B cell (primary cell): ENCODE data around the gene FARP1. TPM values are rescaled to one million over a fixed set of nuclear protein-coding genes. Genes with fewer than 3 reads are reported as not detected.

Experiments
- ATAC-seq: fragments of 200-7000 bp; cut with Tn5 transposase; one replicate; pipeline ENCODE4 v1.10.0; 2021; ENCODE audit warnings: low read depth, mild to moderate bottlenecking, moderate number of reproducible peaks, moderate library complexity
- CTCF ChIA-PET: fragments of 350-600 bp; sonication (Branson Sonifier 250); formaldehyde crosslinking; loops from one replicate; lab custom pipeline; 2021; ENCODE audit warnings: antibody characterized with exemption, inconsistent platforms; lab: Charles Lee
- POLR2A ChIA-PET: fragments of 350-600 bp; sonication (Branson Sonifier 250); formaldehyde crosslinking; loops from one replicate; lab custom pipeline; 2021; ENCODE audit warnings: antibody characterized with exemption; lab: Charles Lee
- DNase-seq: peaks from one replicate; pipeline ENCODE4 v3.0.0; 2013
- H2AFZ ChIP-seq: 2 replicates; pipeline ENCODE4 v1.6.1; 2012; ENCODE audit warnings: mild to moderate bottlenecking, low read depth, low read length; ENCODE audit not compliant: insufficient read depth, poor library complexity, severe bottlenecking
- H3K27ac ChIP-seq, 2 donors: 1 replicate in 1 of 2; 2 replicates in 1 of 2; pipeline ENCODE4 v1.5.1; 2012 to 2013; ENCODE audit warnings: low read length in 2 of 2, mild to moderate bottlenecking in 2 of 2, moderate library complexity in 1 of 2
- H3K27me3 ChIP-seq, 4 experiments: fragments of 200-600 bp in 1 of 4; sonication (generic) in 1 of 4; replicated peaks in 1 of 4; 1 replicate in 2 of 4; 2 replicates in 2 of 4; pipeline versions ENCODE4 v1.6.1 to v1.7.0; 2013 to 2016; ENCODE audit warnings: low read length in 3 of 4, mild to moderate bottlenecking in 2 of 4, mixed read lengths in 1 of 4, moderate library complexity in 1 of 4; ENCODE audit not compliant: insufficient read depth in 4 of 4, control insufficient read depth in 3 of 4; ENCODE audit errors: control extremely low read depth in 1 of 4
- H3K36me3 ChIP-seq, 2 experiments: replicated peaks in 1 of 2; 1 replicate in 1 of 2; 2 replicates in 1 of 2; pipeline versions ENCODE4 v1.6.1 to v1.7.1; 2013; ENCODE audit warnings: low read length in 1 of 2; ENCODE audit not compliant: insufficient read depth in 2 of 2, control insufficient read depth in 1 of 2; ENCODE audit errors: control extremely low read depth in 1 of 2, extremely low read depth in 1 of 2
- H3K4me1 ChIP-seq, 2 donors: fragments of 200-600 bp in 1 of 2; sonication (generic) in 1 of 2; 1 replicate in 1 of 2; 2 replicates in 1 of 2; pipeline versions ENCODE4 v1.5.1 to v1.6.1; 2013 to 2017; ENCODE audit warnings: low read length in 2 of 2; ENCODE audit not compliant: control insufficient read depth in 2 of 2, insufficient read depth in 2 of 2
- H3K4me2 ChIP-seq: replicated peaks from 2 replicates; pipeline ENCODE3; 2012; ENCODE audit warnings: mild to moderate bottlenecking, low read depth, low read length; ENCODE audit not compliant: poor library complexity, severe bottlenecking
- H3K4me3 ChIP-seq, 5 experiments: fragments of 200-600 bp in 1 of 5; sonication (generic) in 1 of 5; 1 replicate in 3 of 5; 2 replicates in 2 of 5; pipeline versions ENCODE4 v1.5.1 to v1.7.0; 2011 to 2016; ENCODE audit warnings: low read length in 4 of 5, mild to moderate bottlenecking in 4 of 5, low read depth in 2 of 5, control low read depth in 1 of 5, moderate library complexity in 1 of 5; ENCODE audit not compliant: insufficient read depth in 1 of 5; ENCODE audit errors: control extremely low read depth in 1 of 5, extremely low read depth in 1 of 5
- H3K79me2 ChIP-seq: fragments of 200-600 bp; sonication (generic); one replicate; pipeline ENCODE4 v1.6.0; 2016; ENCODE audit warnings: low read length; ENCODE audit not compliant: control insufficient read depth, insufficient read depth
- H3K9ac ChIP-seq: fragments of 200-600 bp; sonication (generic); 2 replicates; pipeline ENCODE4 v1.6.1; 2017; ENCODE audit warnings: mild to moderate bottlenecking, low read length, moderate library complexity
- H3K9me3 ChIP-seq, 3 donors: one replicate each; pipeline versions ENCODE4 v1.6.1 to v1.7.1; 2013; ENCODE audit warnings: low read length in 2 of 3; ENCODE audit not compliant: control insufficient read depth in 2 of 3, insufficient read depth in 1 of 3; ENCODE audit errors: control extremely low read depth in 1 of 3
- H4K20me1 ChIP-seq: 2 replicates; pipeline ENCODE4 v1.6.0; 2012; ENCODE audit warnings: mild to moderate bottlenecking, low read length; ENCODE audit not compliant: insufficient read depth, control insufficient read depth, poor library complexity, severe bottlenecking
- H3K27ac Mint-ChIP-seq: one replicate; pipeline ENCODE4 v1.8.0; 2021; ENCODE audit warnings: mixed read lengths
- H3K27me3 Mint-ChIP-seq: one replicate; pipeline ENCODE4 v1.8.0; 2021; ENCODE audit warnings: mixed read lengths
- H3K4me1 Mint-ChIP-seq: one replicate; pipeline ENCODE4 v1.8.0; 2021; ENCODE audit warnings: mixed read lengths
- H3K4me3 Mint-ChIP-seq: one replicate; pipeline ENCODE4 v1.8.0; 2021; ENCODE audit warnings: mixed read lengths
- H3K9me3 Mint-ChIP-seq: one replicate; pipeline ENCODE4 v1.8.0; 2022; ENCODE audit warnings: mixed read lengths; ENCODE audit not compliant: insufficient read depth
- EZH2 ChIP-seq: IDR thresholded peaks from 2 replicates; pipeline ENCODE4 v1.6.1; 2012; ENCODE audit warnings: borderline replicate concordance, low read depth, mild to moderate bottlenecking, moderate library complexity, low read length; ENCODE audit not compliant: insufficient read depth, poor library complexity, severe bottlenecking
- WGBS: methylation state at CpG from one replicate; pipeline ENCODE4 v1.1.5; 2013; ENCODE audit warnings: missing lambda C conversion rate; ENCODE audit not compliant: insufficient coverage; 5-methylcytosine and 5-hydroxymethylcytosine counted together
- intact Hi-C: fragments of 100-400 bp; cut with micrococcal nuclease; formaldehyde crosslinking; loops from one replicate; pipeline ENCODE4 v1.10.0; 2022
- polyA plus RNA-seq: library from polyadenylated mRNA; depleted of rRNA; stranded (reverse); fragments of >200 nt; gene quantifications from 2 replicates; pipeline ENCODE4 v1.2.3, GENCODE V29; 2012
- total RNA-seq, 2 donors: library from RNA; stranded (reverse); fragments of 120-200 nt in 1 of 2; gene quantifications; 1 replicate in 1 of 2; 2 replicates in 1 of 2; pipeline versions ENCODE4 v1.2.3 to v1.2.4, GENCODE V29; 2013 to 2022
- TF ChIP-seq, protein P1 (sequence below): fragments of 200-600 bp; IDR thresholded peaks from one replicate; pipeline ENCODE4 v1.8.0; 2022; ENCODE audit warnings: antibody characterized with exemption, mild to moderate bottlenecking

Gene FARP1
- total and polyA plus RNA-seq, 2 donors (not counting 1 experiment from before 2014, with no cell fraction given), result 0.15 to 1.5 TPM

DNA sequence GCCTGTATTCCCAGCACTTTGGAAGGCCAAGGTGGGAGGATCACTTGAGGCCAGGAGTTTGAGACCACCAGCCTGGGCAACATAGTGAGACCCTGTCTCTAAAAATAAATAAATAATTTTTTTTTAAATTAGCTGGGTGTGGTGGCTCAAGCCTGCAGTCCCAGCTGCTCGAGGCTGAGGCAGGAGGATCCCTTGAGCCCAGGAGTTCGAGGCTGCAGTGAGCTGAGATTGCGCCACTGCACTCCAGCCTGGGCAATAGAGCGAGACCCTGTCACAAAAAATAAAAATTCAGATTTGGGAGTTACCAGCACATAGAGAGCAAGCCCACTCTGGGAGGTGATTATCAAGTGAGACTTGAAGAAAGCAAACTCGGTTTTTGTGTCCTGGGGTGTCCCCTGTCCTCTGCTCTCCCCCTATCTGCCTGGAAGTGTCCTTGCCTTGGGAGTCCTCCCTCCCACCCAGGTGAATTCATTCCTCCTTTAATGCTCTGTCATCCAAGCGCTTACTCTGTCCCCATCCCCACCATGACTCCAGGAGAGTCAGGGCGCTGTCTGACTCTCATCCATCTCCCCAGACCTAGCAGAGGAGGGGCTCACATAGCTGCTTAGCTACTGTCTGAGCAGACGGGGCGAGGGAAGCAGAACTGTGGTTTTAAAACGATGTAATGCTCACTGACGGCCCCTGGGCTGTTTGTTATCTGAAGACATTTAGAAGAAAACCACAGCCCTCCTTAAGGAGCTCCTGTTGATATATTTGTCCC lies 287.3 kb downstream of the FARP1 start:
- Histone ChIP-seq H3K36me3 (no peaks in the 10 kb centered on the region), H3K27ac (no peak overlapping the region), H3K27me3 (peaks cover 0 to 8% (median 0%) of the 10 kb centered on the region in 4 experiments), H3K4me2 (no peak overlapping the region), H3K9me3 (no peaks in the 10 kb centered on the region), H2AFZ (no peak overlapping the region), H3K79me2 (no peaks in the 10 kb centered on the region), H3K4me1 (no peaks in the 10 kb centered on the region), H3K9ac (no peak overlapping the region), H4K20me1 (no peaks in the 10 kb centered on the region), H3K4me3 (no peak overlapping the region)
- 100% methylated on average over 1 of the region's 11 CpGs for WGBS
- H3K4me3 Mint-ChIP-seq, result no peak overlapping the region
- ATAC-seq, result no peak
- H3K4me1 Mint-ChIP-seq, result no peaks in the 10 kb centered on the region
- peaks cover 36% of the 10 kb centered on the region for H3K27me3 Mint-ChIP-seq
- no peak for TF ChIP-seq EZH2
- TF ChIP-seq, protein P1, sequence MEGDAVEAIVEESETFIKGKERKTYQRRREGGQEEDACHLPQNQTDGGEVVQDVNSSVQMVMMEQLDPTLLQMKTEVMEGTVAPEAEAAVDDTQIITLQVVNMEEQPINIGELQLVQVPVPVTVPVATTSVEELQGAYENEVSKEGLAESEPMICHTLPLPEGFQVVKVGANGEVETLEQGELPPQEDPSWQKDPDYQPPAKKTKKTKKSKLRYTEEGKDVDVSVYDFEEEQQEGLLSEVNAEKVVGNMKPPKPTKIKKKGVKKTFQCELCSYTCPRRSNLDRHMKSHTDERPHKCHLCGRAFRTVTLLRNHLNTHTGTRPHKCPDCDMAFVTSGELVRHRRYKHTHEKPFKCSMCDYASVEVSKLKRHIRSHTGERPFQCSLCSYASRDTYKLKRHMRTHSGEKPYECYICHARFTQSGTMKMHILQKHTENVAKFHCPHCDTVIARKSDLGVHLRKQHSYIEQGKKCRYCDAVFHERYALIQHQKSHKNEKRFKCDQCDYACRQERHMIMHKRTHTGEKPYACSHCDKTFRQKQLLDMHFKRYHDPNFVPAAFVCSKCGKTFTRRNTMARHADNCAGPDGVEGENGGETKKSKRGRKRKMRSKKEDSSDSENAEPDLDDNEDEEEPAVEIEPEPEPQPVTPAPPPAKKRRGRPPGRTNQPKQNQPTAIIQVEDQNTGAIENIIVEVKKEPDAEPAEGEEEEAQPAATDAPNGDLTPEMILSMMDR, result no peak
- POLR2A ChIA-PET, result no interaction called here
- H3K9me3 Mint-ChIP-seq, result no peaks in the 10 kb centered on the region
- CTCF ChIA-PET, result interaction anchor here (1.4 kb wide), 1 partner anchor 574 kb away, joined by 3 read pairs; no protein-coding TSS in a partner anchor
- intact Hi-C loops, result no loop called here
- H3K27ac Mint-ChIP-seq, result no peak overlapping the region
- DNase-seq, result no peak

DNA sequence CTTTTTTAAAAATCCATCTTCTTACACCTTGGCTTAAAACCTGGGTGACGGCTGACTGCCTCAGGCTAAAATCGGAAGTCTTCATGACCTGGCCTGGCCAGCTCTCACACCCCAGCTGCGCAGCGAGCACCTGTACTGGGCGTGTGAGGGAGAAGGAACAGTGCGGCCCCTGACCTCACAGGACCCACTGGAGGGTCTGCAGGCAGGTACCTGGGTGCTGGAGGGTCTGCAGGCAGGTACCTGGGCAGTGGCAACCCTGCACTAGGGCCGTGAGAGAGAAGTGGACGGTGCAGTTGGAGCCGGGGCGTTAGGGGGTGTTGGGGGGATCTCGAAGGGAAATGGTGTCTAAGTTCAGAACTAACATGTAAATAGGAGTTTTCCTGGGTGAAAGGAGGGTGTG lies 289.7 kb downstream of the FARP1 start:
- Mint-ChIP-seq H3K27ac (no peak overlapping the region), H3K4me3 (no peak overlapping the region), H3K27me3 (peaks cover 37% of the 10 kb centered on the region), H3K9me3 (no peaks in the 10 kb centered on the region), H3K4me1 (no peaks in the 10 kb centered on the region)
- no peak overlapping the region for H2AFZ ChIP-seq
- no peaks in the 10 kb centered on the region for H3K79me2 ChIP-seq
- no peaks in the 10 kb centered on the region for H3K9me3 ChIP-seq
- H3K4me3 ChIP-seq, result no peak overlapping the region
- peaks cover 0 to 3% (median 0%) of the 10 kb centered on the region in 4 experiments for H3K27me3 ChIP-seq
- ChIA-PET POLR2A (no interaction called here), CTCF (no interaction called here)
- intact Hi-C loops, result no loop called here
- H3K4me1 ChIP-seq, result no peaks in the 10 kb centered on the region
- H3K27ac ChIP-seq, result no peak overlapping the region
- WGBS, result 84% methylated on average over 11 of the region's 11 CpGs
- H3K9ac ChIP-seq, result no peak overlapping the region
- TF ChIP-seq, protein P1, result no peak
- TF ChIP-seq EZH2, result no peak
- no peaks in the 10 kb centered on the region for H4K20me1 ChIP-seq
- ATAC-seq (no peak), DNase-seq (no peak)
- no peak overlapping the region for H3K4me2 ChIP-seq
- no peaks in the 10 kb centered on the region for H3K36me3 ChIP-seq
